ENCODE results near the gene SOX9. TPM values are rescaled to one million over a fixed set of nuclear protein-coding genes. Genes with fewer than 3 reads are reported as not detected.

SOX9 gene
- total and polyA plus RNA-seq, 7 donors, result 0.28 to 22.7 (median 5.0) TPM; not detected in 1

DNA sequence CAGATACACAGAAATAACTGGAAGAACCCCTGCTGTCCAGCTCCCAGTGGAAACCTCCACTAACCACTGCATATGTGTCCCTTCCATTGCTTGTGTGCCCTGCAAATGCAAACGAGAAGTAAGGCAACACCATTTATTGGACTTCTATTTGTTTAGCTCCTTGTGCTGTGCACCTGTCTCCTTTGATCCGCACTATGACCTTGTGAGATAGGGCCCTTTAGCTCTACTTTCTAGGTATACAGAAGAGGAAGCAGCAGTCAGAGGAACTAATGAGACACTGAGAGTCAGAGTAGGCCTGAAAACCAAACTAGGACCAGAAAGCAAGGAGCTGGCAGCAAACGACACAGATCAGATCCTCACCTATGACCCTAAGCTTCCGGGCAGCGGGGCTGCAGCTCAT, 22.4 kb downstream of the SOX9 start:
- TF ChIP-seq, protein P1, sequence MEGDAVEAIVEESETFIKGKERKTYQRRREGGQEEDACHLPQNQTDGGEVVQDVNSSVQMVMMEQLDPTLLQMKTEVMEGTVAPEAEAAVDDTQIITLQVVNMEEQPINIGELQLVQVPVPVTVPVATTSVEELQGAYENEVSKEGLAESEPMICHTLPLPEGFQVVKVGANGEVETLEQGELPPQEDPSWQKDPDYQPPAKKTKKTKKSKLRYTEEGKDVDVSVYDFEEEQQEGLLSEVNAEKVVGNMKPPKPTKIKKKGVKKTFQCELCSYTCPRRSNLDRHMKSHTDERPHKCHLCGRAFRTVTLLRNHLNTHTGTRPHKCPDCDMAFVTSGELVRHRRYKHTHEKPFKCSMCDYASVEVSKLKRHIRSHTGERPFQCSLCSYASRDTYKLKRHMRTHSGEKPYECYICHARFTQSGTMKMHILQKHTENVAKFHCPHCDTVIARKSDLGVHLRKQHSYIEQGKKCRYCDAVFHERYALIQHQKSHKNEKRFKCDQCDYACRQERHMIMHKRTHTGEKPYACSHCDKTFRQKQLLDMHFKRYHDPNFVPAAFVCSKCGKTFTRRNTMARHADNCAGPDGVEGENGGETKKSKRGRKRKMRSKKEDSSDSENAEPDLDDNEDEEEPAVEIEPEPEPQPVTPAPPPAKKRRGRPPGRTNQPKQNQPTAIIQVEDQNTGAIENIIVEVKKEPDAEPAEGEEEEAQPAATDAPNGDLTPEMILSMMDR (IDR thresholded peaks at IDR 0.05), result no peak
- TF ChIP-seq POLR2A (IDR thresholded peaks at IDR 0.05) (no peak), EP300 (IDR thresholded peaks at IDR 0.05) (no peak), POLR2AphosphoS5 (IDR thresholded peaks at IDR 0.05) (no peak)
- Histone ChIP-seq H3K27me3 (no peaks in the 10 kb centered on the region), H3K4me3 (no peak overlapping the region), H3K4me1 (no peaks in the 10 kb centered on the region), H3K36me3 (no peaks in the 10 kb centered on the region), H3K27ac (no peak overlapping the region), H3K9me3 (no peaks in the 10 kb centered on the region)
- 15 to 59% methylated on average over 5 of the region's 5 CpGs for WGBS, 2 donors
- intact Hi-C loops (cut with DNase I), result loop anchor here (10.0 kb wide), 1 partner anchor 62 kb away; no protein-coding TSS in a partner anchor
- no peak for DNase-seq

DNA sequence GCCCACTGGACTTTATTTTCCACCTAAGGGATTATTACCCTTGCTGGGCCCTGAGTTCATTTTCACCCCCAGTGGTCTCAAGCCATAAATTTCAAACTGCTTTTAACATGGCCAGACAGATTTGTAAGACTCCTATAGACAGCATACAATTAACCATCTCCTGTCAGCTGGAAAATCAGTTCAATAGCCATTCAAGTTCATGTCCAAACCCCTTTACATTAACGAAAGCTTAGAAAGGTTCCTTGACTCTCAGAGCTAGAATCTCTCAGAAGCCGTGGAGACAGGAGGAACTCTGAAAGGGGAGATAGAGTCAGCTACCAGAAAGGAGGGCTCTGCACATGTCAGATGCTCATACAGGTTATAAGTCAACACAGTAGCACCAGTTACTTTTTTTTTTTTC, 23.3 kb downstream of the SOX9 start:
- Histone ChIP-seq H3K4me3 (no peak overlapping the region), H3K4me1 (no peaks in the 10 kb centered on the region), H3K27me3 (no peaks in the 10 kb centered on the region), H3K36me3 (no peaks in the 10 kb centered on the region), H3K9me3 (no peaks in the 10 kb centered on the region), H3K27ac (no peak overlapping the region)
- intact Hi-C loops (cut with DNase I), result loop anchor here (10.0 kb wide), 1 partner anchor 61 kb away; no protein-coding TSS in a partner anchor
- no peak for DNase-seq
- 70% methylated on average over 2 of the region's 2 CpGs for WGBS, 2 donors
- TF ChIP-seq EP300 (IDR thresholded peaks at IDR 0.05) (no peak), POLR2A (IDR thresholded peaks at IDR 0.05) (no peak), POLR2AphosphoS5 (IDR thresholded peaks at IDR 0.05) (no peak)
- TF ChIP-seq, protein P1 (IDR thresholded peaks at IDR 0.05), result no peak

DNA sequence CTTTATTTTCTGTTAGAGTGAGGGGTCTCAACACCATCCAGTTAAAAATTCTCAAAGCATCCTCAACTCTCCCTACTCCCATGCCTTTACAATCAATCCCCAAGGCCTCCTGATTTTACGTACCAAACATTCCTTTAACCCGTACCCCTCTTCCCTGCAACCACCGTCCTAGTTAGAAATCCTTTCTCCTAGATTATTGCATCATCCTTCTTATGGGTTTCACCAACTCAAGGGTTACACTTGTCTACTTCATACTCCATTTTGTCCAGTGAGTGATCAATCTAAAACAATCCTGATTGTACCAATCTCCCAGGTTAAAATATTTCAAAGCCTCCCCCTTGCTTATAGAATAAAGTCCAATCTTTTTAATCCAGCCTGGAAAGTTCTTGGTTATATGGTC, 24.7 kb downstream of the SOX9 start:
- WGBS, 2 donors, result 94 to 97% methylated on average over 3 of the region's 3 CpGs
- no peak for DNase-seq
- Histone ChIP-seq H3K4me3 (no peak overlapping the region), H3K4me1 (no peaks in the 10 kb centered on the region), H3K27ac (no peak overlapping the region), H3K9me3 (no peaks in the 10 kb centered on the region), H3K36me3 (no peaks in the 10 kb centered on the region), H3K27me3 (no peaks in the 10 kb centered on the region)
- TF ChIP-seq EP300 (IDR thresholded peaks at IDR 0.05), result no peak
- intact Hi-C loops (cut with DNase I), result loop anchor here (10.0 kb wide), 1 partner anchor 59 kb away; no protein-coding TSS in a partner anchor

DNA sequence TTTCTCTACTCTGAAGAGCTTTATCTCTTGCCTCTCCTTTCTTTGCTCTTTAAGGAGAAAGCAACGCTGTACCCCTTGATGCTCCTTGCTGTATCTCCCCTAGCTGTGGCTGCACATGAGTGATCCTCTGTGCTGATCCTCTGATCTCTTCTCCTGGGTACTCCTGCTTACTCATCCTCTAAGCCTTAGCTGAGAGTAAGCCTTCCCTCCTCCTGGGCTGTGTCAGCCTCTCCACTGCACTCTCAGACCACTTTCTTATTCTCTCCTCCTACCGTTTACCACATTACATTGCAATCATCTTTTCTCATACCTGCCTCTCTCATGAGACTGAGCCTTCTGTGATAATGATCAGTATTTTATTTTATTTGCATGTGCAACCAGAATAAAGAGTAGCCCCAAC, 25.1 kb downstream of the SOX9 start:
- TF ChIP-seq POLR2AphosphoS5 (IDR thresholded peaks at IDR 0.05), result no peak
- TF ChIP-seq, protein P1 (IDR thresholded peaks at IDR 0.05), result no peak
- TF ChIP-seq EP300 (IDR thresholded peaks at IDR 0.05), result no peak
- no peak for DNase-seq
- WGBS, 2 donors, result 94 to 95% methylated on average over 2 of the region's 2 CpGs

DNA sequence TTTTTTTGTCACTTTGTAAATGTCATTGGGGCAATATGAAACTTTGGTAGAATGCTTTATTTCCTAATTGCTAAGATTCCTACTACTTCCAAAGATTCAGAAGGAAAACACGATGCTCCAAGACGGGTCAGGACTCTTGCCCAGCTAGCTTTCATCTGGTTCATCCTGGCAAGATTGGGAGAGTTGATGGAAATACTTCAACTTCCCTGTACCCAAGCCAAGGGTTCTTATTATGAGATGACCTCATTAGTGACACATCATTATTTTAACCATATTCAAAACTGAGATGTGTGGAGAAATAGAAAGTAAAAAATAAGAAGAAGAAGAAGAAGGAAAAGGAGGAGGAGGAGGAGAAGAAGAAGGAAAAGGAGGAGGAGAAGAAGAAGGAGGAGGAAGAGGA, 25.6 kb downstream of the SOX9 start:
- H3K27ac ChIP-seq, result no peak overlapping the region
- H3K36me3 ChIP-seq, result no peaks in the 10 kb centered on the region
- H3K4me3 ChIP-seq, result no peak overlapping the region
- WGBS, 2 donors, result 88 to 93% methylated on average over 2 of the region's 2 CpGs
- peaks cover 0 to 3% (median 1%) of the 10 kb centered on the region in 4 donors for H3K4me1 ChIP-seq
- DNase-seq, result no peak
- no peaks in the 10 kb centered on the region for H3K9me3 ChIP-seq
- TF ChIP-seq, protein P1 (IDR thresholded peaks at IDR 0.05), result no peak
- TF ChIP-seq EP300 (IDR thresholded peaks at IDR 0.05) (no peak), POLR2A (IDR thresholded peaks at IDR 0.05) (no peak), POLR2AphosphoS5 (IDR thresholded peaks at IDR 0.05) (no peak)
- H3K27me3 ChIP-seq, result no peaks in the 10 kb centered on the region
- intact Hi-C loops (cut with DNase I), result loop anchor here (10.0 kb wide), 1 partner anchor 58 kb away; no protein-coding TSS in a partner anchor

More for the DNA sequence above, 25.1 kb downstream of the SOX9 start:
- Histone ChIP-seq H3K9me3 (no peaks in the 10 kb centered on the region), H3K4me1 (no peaks in the 10 kb centered on the region), H3K27ac (no peak overlapping the region), H3K36me3 (no peaks in the 10 kb centered on the region), H3K27me3 (no peaks in the 10 kb centered on the region), H3K4me3 (no peak overlapping the region)
- intact Hi-C loops (cut with DNase I), result loop anchor here (10.0 kb wide), 1 partner anchor 59 kb away; no protein-coding TSS in a partner anchor

Measured in sigmoid colon (tissue), 7 donors.